Mesodermal cell (in vitro differentiated cells): ENCODE measurements around the gene OVOL3.

Experiments
- H3K27ac ChIP-seq: 2 replicates; pipeline ENCODE4 v1.7.0; 2013; ENCODE audit warnings: mild to moderate bottlenecking, low read depth, low read length, moderate library complexity; ENCODE audit not compliant: severe bottlenecking
- H3K36me3 ChIP-seq: 2 replicates; pipeline ENCODE4 v1.7.1; 2013; ENCODE audit warnings: mild to moderate bottlenecking, low read length, moderate library complexity; ENCODE audit not compliant: control insufficient read depth, insufficient read depth
- H3K4me1 ChIP-seq: one replicate; pipeline ENCODE4 v1.7.1; 2013; ENCODE audit warnings: mild to moderate bottlenecking, low read length; ENCODE audit not compliant: insufficient read depth, control insufficient read depth, poor library complexity, severe bottlenecking
- H3K4me3 ChIP-seq: 2 replicates; pipeline ENCODE4 v1.7.0; 2013; ENCODE audit warnings: low read length, control low read depth, mild to moderate bottlenecking; ENCODE audit not compliant: insufficient read depth, poor library complexity, severe bottlenecking; ENCODE audit errors: extremely low read depth
- H3K9me3 ChIP-seq: 2 replicates; pipeline ENCODE4 v1.7.1; 2013; ENCODE audit warnings: mild to moderate bottlenecking, low read length, moderate library complexity; ENCODE audit not compliant: control insufficient read depth
- WGBS, 2 experiments: methylation state at CpG; one replicate each; pipeline ENCODE4 v1.1.5; 2013; ENCODE audit warnings: missing lambda C conversion rate in 2 of 2; ENCODE audit not compliant: insufficient coverage in 2 of 2; 5-methylcytosine and 5-hydroxymethylcytosine counted together

The OVOL3 gene

GRCh38 chr19:36100476-36100875 is 10.5 kb upstream of the OVOL3 start:
- Histone ChIP-seq H3K27ac (no peak overlapping the region), H3K4me1 (no peaks in the 10 kb centered on the region), H3K36me3 (peaks cover 66% of the 10 kb centered on the region), H3K9me3 (no peaks in the 10 kb centered on the region), H3K4me3 (no peak overlapping the region)
- 94 to 96% methylated on average over 5 of the region's 5 CpGs for WGBS, 2 experiments

- H3K36me3 ChIP-seq = peaks cover 68% of the 10 kb centered on the region
- H3K9me3 ChIP-seq = no peaks in the 10 kb centered on the region
- H3K27ac ChIP-seq = no peak overlapping the region
- WGBS, 2 experiments = 92% methylated on average over 25 to 26 of the region's 27 CpGs
- H3K4me3 ChIP-seq = no peak overlapping the region
- H3K4me1 ChIP-seq = no peaks in the 10 kb centered on the region
Measured at GRCh38 chr19:36101550-36102327, 9.2 kb upstream of the OVOL3 start.

- WGBS, 2 experiments = 94 to 97% methylated on average over 23 to 24 of the region's 24 CpGs
- H3K27ac ChIP-seq = no peak overlapping the region
- peaks cover 61% of the 10 kb centered on the region for H3K36me3 ChIP-seq
- no peak overlapping the region for H3K4me3 ChIP-seq
- no peaks in the 10 kb centered on the region for H3K9me3 ChIP-seq
- no peaks in the 10 kb centered on the region for H3K4me1 ChIP-seq
Measured at GRCh38 chr19:36103040-36103626, 7.8 kb upstream of the OVOL3 start.

GRCh38 chr19:36103842-36104552 is 6.9 kb upstream of the OVOL3 start:
- Histone ChIP-seq H3K4me1 (no peaks in the 10 kb centered on the region), H3K36me3 (peaks cover 60% of the 10 kb centered on the region), H3K27ac (no peak overlapping the region), H3K4me3 (no peak overlapping the region), H3K9me3 (no peaks in the 10 kb centered on the region)
- 96 to 97% methylated on average over 9 to 11 of the region's 12 CpGs for WGBS, 2 experiments

- Histone ChIP-seq H3K36me3 (peaks cover 43% of the 10 kb centered on the region), H3K4me3 (no peak overlapping the region), H3K9me3 (no peaks in the 10 kb centered on the region), H3K27ac (no peak overlapping the region), H3K4me1 (no peaks in the 10 kb centered on the region)
- 92 to 93% methylated on average over 6 of the region's 6 CpGs for WGBS, 2 experiments
Measured at GRCh38 chr19:36106441-36106840, 4.5 kb upstream of the OVOL3 start.

GRCh38 chr19:36106991-36107390 is 4.0 kb upstream of the OVOL3 start:
- H3K27ac ChIP-seq = no peak overlapping the region
- peaks cover 46% of the 10 kb centered on the region for H3K36me3 ChIP-seq
- no peaks in the 10 kb centered on the region for H3K4me1 ChIP-seq
- 93 to 98% methylated on average over 5 of the region's 5 CpGs for WGBS, 2 experiments
- H3K4me3 ChIP-seq = no peak overlapping the region
- H3K9me3 ChIP-seq = no peaks in the 10 kb centered on the region

- Histone ChIP-seq H3K27ac (no peak overlapping the region), H3K4me3 (no peak overlapping the region), H3K9me3 (no peaks in the 10 kb centered on the region), H3K4me1 (no peaks in the 10 kb centered on the region), H3K36me3 (peaks cover 45% of the 10 kb centered on the region)
- 95 to 100% methylated on average over 1 to 2 of the region's 3 CpGs for WGBS, 2 experiments
Measured at GRCh38 chr19:36108684-36109083, 2.3 kb upstream of the OVOL3 start.

GRCh38 chr19:36111200-36111539 is 227 bp downstream of the OVOL3 start:
- H3K27ac ChIP-seq = no peak overlapping the region
- H3K9me3 ChIP-seq = no peaks in the 10 kb centered on the region
- WGBS, 2 experiments = 72 to 77% methylated on average over 9 to 10 of the region's 13 CpGs
- no peak overlapping the region for H3K4me3 ChIP-seq
- peaks cover 32% of the 10 kb centered on the region for H3K36me3 ChIP-seq
- H3K4me1 ChIP-seq = peaks cover 2% of the 10 kb centered on the region

GRCh38 chr19:36112678-36113077 is 1.7 kb downstream of the OVOL3 start:
- no peak overlapping the region for H3K4me3 ChIP-seq
- WGBS, 2 experiments = 96 to 99% methylated on average over 8 to 9 of the region's 10 CpGs
- H3K36me3 ChIP-seq = peaks cover 39% of the 10 kb centered on the region
- H3K27ac ChIP-seq = no peak overlapping the region
- H3K9me3 ChIP-seq = no peaks in the 10 kb centered on the region
- H3K4me1 ChIP-seq = peaks cover 8% of the 10 kb centered on the region

GRCh38 chr19:36113425-36113824 is 2.5 kb downstream of the OVOL3 start:
- H3K4me1 ChIP-seq = peaks cover 8% of the 10 kb centered on the region
- H3K27ac ChIP-seq = no peak overlapping the region
- WGBS, 2 experiments = 96 to 98% methylated on average over 28 to 31 of the region's 34 CpGs
- peaks cover 46% of the 10 kb centered on the region for H3K36me3 ChIP-seq
- no peaks in the 10 kb centered on the region for H3K9me3 ChIP-seq
- peak overlapping the region; percentile 81 for H3K4me3 ChIP-seq
